Natural killer cell (primary cell): ENCODE results near the gene MYO1D. TPM values are rescaled to one million over a fixed set of nuclear protein-coding genes. Genes with fewer than 3 reads are reported as not detected.

Experiments
- ATAC-seq, 3 donors: fragments of 150-1000 bp in 2 of 3; fragments of 200-7000 bp in 1 of 3; cut with Tn5 transposase; 1 replicate in 1 of 3; 2 replicates in 2 of 3; pipeline ENCODE4 v1.10.0; 2021; ENCODE audit warnings: mild to moderate bottlenecking in 2 of 3, moderate library complexity in 2 of 3
- DNase-seq, 2 donors: peaks; one replicate each; pipeline versions ENCODE4 v3.0.0 to v3.0.0-alpha.2; 2013 to 2021; ENCODE audit warnings: mixed read lengths in 1 of 2
- H3K27ac ChIP-seq: one replicate; pipeline ENCODE4 v1.5.1; 2013; ENCODE audit warnings: mild to moderate bottlenecking, low read length
- H3K27me3 ChIP-seq: one replicate; pipeline ENCODE4 v1.6.1; 2013; ENCODE audit warnings: low read length; ENCODE audit not compliant: control insufficient read depth, insufficient read depth
- H3K36me3 ChIP-seq: one replicate; pipeline ENCODE4 v1.6.1; 2013; ENCODE audit warnings: low read length; ENCODE audit not compliant: control insufficient read depth, insufficient read depth
- H3K4me1 ChIP-seq: one replicate; pipeline ENCODE4 v1.6.1; 2013; ENCODE audit warnings: low read length; ENCODE audit not compliant: control insufficient read depth, insufficient read depth
- H3K4me3 ChIP-seq: one replicate; pipeline ENCODE4 v1.5.1; 2013; ENCODE audit warnings: low read length
- H3K9me3 ChIP-seq: one replicate; pipeline ENCODE4 v1.6.1; 2013; ENCODE audit warnings: low read length; ENCODE audit not compliant: control insufficient read depth, insufficient read depth
- H3K27ac Mint-ChIP-seq, 2 donors: one replicate each; pipeline ENCODE4 v1.8.0; 2022; ENCODE audit warnings: mild to moderate bottlenecking in 2 of 2, mixed read lengths in 2 of 2, moderate library complexity in 1 of 2
- H3K27me3 Mint-ChIP-seq, 2 donors: one replicate each; pipeline ENCODE4 v1.8.0; 2022; ENCODE audit warnings: low read depth in 2 of 2, mixed read lengths in 2 of 2
- H3K36me3 Mint-ChIP-seq: one replicate; pipeline ENCODE4 v1.8.0; 2022; ENCODE audit warnings: mixed read lengths
- H3K4me1 Mint-ChIP-seq, 2 donors: one replicate each; pipeline ENCODE4 v1.8.0; 2022; ENCODE audit warnings: mixed read lengths in 2 of 2
- H3K4me3 Mint-ChIP-seq: one replicate; pipeline ENCODE4 v1.8.0; 2022; ENCODE audit warnings: mild to moderate bottlenecking, moderate library complexity, mixed read lengths
- H3K9me3 Mint-ChIP-seq, 2 donors: one replicate each; pipeline ENCODE4 v1.8.0; 2022; ENCODE audit warnings: mixed read lengths in 2 of 2
- WGBS: methylation state at CpG from one replicate; pipeline ENCODE4 v1.1.7; 2013; ENCODE audit warnings: missing lambda C conversion rate; ENCODE audit not compliant: insufficient coverage; 5-methylcytosine and 5-hydroxymethylcytosine counted together
- intact Hi-C: fragments of 100-400 bp; cut with micrococcal nuclease; formaldehyde crosslinking; loops from one replicate; pipeline ENCODE4 v1.14.2; 2022
- total RNA-seq, 4 donors: library from RNA; stranded (reverse); fragments of 120-200 nt in 1 of 4; gene quantifications; one replicate each; pipeline versions ENCODE4 v1.2.3 to v1.2.4, GENCODE V29; 2013 to 2022
- TF ChIP-seq, protein P1 (sequence below): fragments of 200-600 bp; IDR thresholded peaks from one replicate; pipeline ENCODE4 v1.8.0; 2022; ENCODE audit warnings: antibody characterized with exemption

The MYO1D gene
- total RNA-seq, 3 donors from 2014 or later (not counting 1 experiment from before 2014, with no cell fraction given): 6.8 to 20.2 (median 10.5) TPM

DNA sequence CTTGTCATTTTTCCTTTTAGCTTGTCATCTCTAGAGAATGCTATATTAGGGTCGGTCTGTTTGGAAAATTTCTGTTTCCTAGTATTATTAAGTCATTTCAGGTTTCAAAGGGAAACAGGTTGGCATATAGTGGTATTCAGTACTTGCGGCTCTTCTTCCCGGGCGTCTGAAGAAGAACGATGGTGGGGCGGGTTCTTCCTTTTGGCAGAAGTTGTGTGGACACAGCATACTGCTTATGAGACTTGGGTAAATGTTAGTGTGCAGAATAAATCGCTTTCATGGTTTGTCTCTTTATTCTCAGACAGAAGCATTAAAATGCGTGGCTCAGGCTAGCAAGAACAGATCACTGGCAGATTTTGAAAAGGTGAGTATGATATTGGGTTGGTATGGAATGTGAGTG, 399.7 kb downstream of the MYO1D start:
- no peak overlapping the region for H3K4me3 Mint-ChIP-seq
- no peaks in the 10 kb centered on the region for H3K9me3 Mint-ChIP-seq
- ATAC-seq (no peak), DNase-seq (no peak)
- TF ChIP-seq, protein P1, sequence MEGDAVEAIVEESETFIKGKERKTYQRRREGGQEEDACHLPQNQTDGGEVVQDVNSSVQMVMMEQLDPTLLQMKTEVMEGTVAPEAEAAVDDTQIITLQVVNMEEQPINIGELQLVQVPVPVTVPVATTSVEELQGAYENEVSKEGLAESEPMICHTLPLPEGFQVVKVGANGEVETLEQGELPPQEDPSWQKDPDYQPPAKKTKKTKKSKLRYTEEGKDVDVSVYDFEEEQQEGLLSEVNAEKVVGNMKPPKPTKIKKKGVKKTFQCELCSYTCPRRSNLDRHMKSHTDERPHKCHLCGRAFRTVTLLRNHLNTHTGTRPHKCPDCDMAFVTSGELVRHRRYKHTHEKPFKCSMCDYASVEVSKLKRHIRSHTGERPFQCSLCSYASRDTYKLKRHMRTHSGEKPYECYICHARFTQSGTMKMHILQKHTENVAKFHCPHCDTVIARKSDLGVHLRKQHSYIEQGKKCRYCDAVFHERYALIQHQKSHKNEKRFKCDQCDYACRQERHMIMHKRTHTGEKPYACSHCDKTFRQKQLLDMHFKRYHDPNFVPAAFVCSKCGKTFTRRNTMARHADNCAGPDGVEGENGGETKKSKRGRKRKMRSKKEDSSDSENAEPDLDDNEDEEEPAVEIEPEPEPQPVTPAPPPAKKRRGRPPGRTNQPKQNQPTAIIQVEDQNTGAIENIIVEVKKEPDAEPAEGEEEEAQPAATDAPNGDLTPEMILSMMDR: no peak
- no peak overlapping the region for H3K27ac Mint-ChIP-seq
- no peaks in the 10 kb centered on the region for H3K27me3 Mint-ChIP-seq
- peaks cover 59% of the 10 kb centered on the region for H3K36me3 Mint-ChIP-seq
- intact Hi-C loops: no loop called here
- no peaks in the 10 kb centered on the region for H3K4me1 ChIP-seq
- no peak overlapping the region for H3K4me3 ChIP-seq
- H3K4me1 Mint-ChIP-seq: peaks cover 0 to 3% of the 10 kb centered on the region in 2 donors
- H3K9me3 ChIP-seq: no peaks in the 10 kb centered on the region
- peaks cover 86% of the 10 kb centered on the region for H3K36me3 ChIP-seq
- 97% methylated on average over 8 of the region's 8 CpGs for WGBS
- H3K27me3 ChIP-seq: no peaks in the 10 kb centered on the region
- no peak overlapping the region for H3K27ac ChIP-seq

DNA sequence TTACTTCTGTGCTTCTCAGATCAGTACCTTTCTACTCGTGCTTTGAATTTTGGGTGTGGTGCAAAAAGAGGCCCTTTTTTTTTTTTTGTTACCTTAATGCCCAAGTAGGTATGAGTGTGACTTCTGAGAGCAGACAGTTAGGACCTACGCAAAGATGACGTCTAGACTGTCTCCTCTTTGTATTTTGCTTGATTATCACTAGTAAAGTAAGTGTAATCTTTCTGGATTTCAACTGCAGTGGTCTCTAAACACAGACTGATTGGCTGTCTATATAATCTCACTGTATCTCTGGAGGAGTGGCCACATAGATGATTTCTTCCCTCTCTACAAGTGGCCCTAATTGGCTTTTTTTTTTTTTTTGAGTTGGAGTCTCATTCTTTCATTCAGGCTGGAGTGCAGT, 401.7 kb downstream of the MYO1D start:
- no peak for ATAC-seq

DNA sequence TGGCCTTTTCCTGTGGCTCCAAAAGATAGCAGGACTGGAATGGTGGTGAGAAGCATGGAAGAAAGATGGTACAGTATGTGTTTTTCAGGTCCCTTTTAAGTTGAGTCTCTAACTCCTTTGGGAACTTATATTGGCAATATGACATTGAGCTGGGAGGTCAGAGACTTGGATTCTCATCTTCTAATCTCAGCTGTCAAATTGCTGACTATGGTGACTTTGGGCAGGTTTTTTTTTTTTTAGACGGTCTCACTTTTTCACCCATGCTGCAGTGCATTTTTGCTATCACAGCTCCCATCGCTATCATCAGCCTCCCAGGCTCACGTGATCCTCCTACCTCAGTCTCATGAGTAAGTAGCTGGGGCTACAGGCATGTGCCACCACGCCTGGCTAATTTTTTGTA, 405.3 kb downstream of the MYO1D start:
- intact Hi-C loops: no loop called here
- no peaks in the 10 kb centered on the region for H3K9me3 ChIP-seq
- no peak overlapping the region for H3K27ac ChIP-seq
- ATAC-seq: no peak
- H3K4me3 ChIP-seq: no peak overlapping the region
- Mint-ChIP-seq H3K36me3 (peaks cover 36% of the 10 kb centered on the region), H3K27ac (no peak overlapping the region), H3K4me1 (peaks cover 0 to 12% of the 10 kb centered on the region in 2 donors), H3K9me3 (no peaks in the 10 kb centered on the region), H3K27me3 (no peaks in the 10 kb centered on the region), H3K4me3 (no peak overlapping the region)
- peaks cover 73% of the 10 kb centered on the region for H3K36me3 ChIP-seq
- DNase-seq: no peak
- H3K27me3 ChIP-seq: no peaks in the 10 kb centered on the region
- TF ChIP-seq, protein P1: no peak
- no peaks in the 10 kb centered on the region for H3K4me1 ChIP-seq
- WGBS: 92% methylated on average over 4 of the region's 4 CpGs

More for the DNA sequence above, 401.7 kb downstream of the MYO1D start:
- H3K36me3 ChIP-seq: peaks cover 86% of the 10 kb centered on the region
- intact Hi-C loops: no loop called here
- H3K27me3 ChIP-seq: no peaks in the 10 kb centered on the region
- H3K4me1 ChIP-seq: no peaks in the 10 kb centered on the region
- H3K4me3 ChIP-seq: no peak overlapping the region
- Mint-ChIP-seq H3K27ac (peak overlapping the region in 1 of 2 donors; percentile 29), H3K4me3 (no peak overlapping the region), H3K4me1 (peaks cover 0 to 3% of the 10 kb centered on the region in 2 donors), H3K9me3 (no peaks in the 10 kb centered on the region), H3K27me3 (no peaks in the 10 kb centered on the region), H3K36me3 (peaks cover 48% of the 10 kb centered on the region)
- TF ChIP-seq, protein P1: no peak
- WGBS: 100% methylated on average over 3 of the region's 3 CpGs
- no peak overlapping the region for H3K27ac ChIP-seq
- H3K9me3 ChIP-seq: no peaks in the 10 kb centered on the region
- DNase-seq: no peak
